ENCODE data around the gene CRB2.

GRCh38 chr9:123425836-123426365, 69.9 kb downstream of the CRB2 start:
- no peak for TF ChIP-seq CTCF (IDR thresholded peaks at IDR 0.05)
- TF ChIP-seq POLR2A (IDR thresholded peaks at IDR 0.05), result no peak
- no peak for TF ChIP-seq POLR2AphosphoS5 (IDR thresholded peaks at IDR 0.05; ENCODE audit: insufficient read depth in 1 of 2, low read depth in 1 of 2)
